Sciatic nerve (tissue), 2 donors: Measurements from ENCODE around the gene NUP155. TPM values are rescaled to one million over a fixed set of nuclear protein-coding genes. Genes with fewer than 3 reads are reported as not detected.
"Not testable (repeated sequence)": the region's sequence is repeated elsewhere in the genome, so short reads cannot be mapped to it uniquely, and the experiment has no call there.

Experiments
- ATAC-seq: fragments of 200-7000 bp; cut with Tn5 transposase; one replicate; pipeline ENCODE4 v1.9.1; 2020; ENCODE audit warnings: mild to moderate bottlenecking, moderate library complexity
- DNase-seq: peaks from one replicate; pipeline ENCODE4 v3.0.0-alpha.2; 2020; ENCODE audit warnings: low spot score
- intact Hi-C: fragments of 100-400 bp; cut with DNase I; formaldehyde crosslinking; loops from one replicate; pipeline ENCODE4 v1.14.2; 2022
- total RNA-seq: library from RNA; stranded (reverse); fragmentation: NEBNext Ultra II Directional; extraction: Animal tissue kit (Norgen Biotek cat#: 25700); gene quantifications from one replicate; pipeline ENCODE4 v1.2.1, GENCODE V29; 2021
- donor health status: DM: no; HTN: no; CAD: no.
- donor health status: DM: no; HTN: no; CAD: no.

Gene NUP155
- 23.1 TPM for total RNA-seq

DNA sequence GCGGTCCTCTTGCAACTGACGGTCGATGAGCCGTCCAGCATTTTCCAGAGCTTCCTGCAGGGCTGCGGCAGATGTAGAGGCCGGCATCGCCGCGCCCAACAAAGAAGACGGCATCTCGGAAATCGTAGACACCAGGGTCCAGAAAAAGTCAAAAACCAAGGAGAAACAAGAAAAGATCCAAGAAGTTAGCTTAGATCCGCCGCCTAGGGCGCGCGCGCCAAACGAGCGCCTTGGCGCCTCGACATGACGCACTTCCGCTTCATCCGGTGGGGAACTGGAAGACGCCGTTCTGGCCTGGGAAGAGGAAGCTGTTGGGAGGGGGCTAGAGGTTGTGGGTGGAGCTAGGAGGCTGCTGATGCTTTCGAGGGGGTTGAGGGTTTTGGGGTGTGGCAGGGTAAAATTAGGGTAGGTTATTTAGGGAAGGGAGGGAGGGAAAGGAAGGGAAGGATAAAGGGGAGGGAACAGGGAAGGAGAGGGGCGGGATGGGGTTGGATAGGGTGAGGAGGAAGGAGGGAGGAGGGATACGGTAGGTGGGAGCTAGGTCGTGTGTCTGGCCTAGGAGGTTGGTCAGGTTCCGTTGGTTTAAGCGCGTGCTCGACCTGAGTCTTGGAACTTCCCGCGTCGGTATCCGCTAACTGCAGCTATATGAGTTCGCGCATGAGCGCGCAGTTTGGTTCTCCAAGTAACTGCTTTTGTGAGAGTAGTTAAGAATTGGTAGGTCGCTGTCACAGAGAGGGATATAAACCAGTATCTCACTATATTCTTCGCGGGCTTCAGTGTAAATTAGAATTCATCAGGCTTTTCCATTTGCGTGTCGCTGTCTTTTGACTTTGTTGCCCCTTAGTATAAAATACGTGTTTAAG is at the start of gene NUP155:
Gene NUP155 (minus strand): TSS at position 243 of the 863 bp plus-strand sequence. CDS start 129 bp downstream, at position 114.
- ATAC-seq (peak; percentile 100), DNase-seq (peak; percentile 94)
- intact Hi-C loops: no loop called here

DNA sequence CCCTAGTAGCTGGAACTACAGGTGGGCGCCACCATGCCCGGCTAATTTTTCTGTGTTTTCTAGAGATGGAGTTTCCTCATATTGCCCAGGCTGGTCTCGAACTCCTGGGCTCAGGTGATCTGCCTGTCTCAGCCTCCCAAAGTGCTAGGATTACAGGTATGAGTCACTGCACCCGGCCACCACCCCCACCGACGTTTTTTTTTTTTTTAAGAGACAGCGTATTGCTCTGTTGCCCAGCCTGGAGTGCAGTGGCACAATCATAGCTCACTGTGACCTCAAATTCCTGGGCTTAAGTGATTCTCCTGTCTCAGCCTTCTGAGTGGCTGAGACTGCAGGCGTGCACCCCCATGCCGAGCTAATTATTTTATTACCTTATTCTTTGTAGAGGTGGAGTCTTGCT is 46.4 kb upstream of the NUP155 start:
- intact Hi-C loops: no loop called here
- DNase-seq (no peak), ATAC-seq (no peak)

GRCh38 chr5:37415456-37415855 is 44.5 kb upstream of the NUP155 start:
- intact Hi-C loops, DNase-seq, ATAC-seq: not testable (repeated sequence)

- intact Hi-C loops: no loop called here
- no peak for ATAC-seq
- DNase-seq: no peak
These were observed 41.6 kb upstream of the NUP155 start for GRCh38 chr5:37412515-37412914.

DNA sequence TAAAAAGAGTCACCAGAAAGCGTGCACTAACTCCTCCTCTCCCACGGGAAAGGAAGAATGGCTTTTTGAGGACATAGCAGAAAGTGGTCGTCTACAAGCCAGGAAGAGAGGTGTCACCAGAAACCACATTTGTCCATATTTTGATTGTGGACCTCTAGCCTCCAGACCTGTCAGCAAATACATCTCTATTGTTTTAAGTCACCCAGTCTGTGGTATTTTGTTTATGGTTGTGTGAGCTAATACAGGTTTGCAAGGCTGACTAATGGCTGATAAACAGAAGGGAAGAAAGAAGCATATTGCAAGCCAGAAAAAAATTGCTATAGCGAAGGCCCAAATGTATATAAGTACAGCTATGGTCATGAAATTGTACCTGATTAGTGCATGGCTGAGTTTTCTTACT is 29.6 kb upstream of the NUP155 start:
- DNase-seq (no peak), ATAC-seq (no peak)
- intact Hi-C loops: no loop called here

DNA sequence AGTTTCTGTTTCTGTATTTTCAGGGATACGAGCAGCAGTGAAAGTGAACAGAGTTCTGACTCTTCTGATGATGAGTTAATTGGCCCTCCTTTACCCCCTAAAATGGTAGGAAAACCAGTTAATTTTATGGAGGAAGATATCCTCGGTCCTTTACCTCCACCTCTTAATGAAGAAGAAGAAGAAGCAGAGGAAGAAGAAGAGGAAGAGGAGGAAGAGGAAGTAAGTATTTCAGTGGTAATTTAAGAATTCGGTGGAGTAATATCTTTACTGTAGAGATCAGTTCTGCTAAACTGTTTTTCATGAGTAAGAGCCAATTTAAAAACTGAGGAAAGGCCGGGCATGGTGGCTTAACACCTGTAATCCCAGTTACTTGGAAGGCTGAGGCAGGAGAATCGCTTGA is 25.4 kb upstream of the NUP155 start:
- no peak for DNase-seq
- ATAC-seq: no peak
- intact Hi-C loops: no loop called here

- DNase-seq (no peak), ATAC-seq (no peak)
- intact Hi-C loops: no loop called here
These were observed 20.7 kb upstream of the NUP155 start for GRCh38 chr5:37391591-37391990.

DNA sequence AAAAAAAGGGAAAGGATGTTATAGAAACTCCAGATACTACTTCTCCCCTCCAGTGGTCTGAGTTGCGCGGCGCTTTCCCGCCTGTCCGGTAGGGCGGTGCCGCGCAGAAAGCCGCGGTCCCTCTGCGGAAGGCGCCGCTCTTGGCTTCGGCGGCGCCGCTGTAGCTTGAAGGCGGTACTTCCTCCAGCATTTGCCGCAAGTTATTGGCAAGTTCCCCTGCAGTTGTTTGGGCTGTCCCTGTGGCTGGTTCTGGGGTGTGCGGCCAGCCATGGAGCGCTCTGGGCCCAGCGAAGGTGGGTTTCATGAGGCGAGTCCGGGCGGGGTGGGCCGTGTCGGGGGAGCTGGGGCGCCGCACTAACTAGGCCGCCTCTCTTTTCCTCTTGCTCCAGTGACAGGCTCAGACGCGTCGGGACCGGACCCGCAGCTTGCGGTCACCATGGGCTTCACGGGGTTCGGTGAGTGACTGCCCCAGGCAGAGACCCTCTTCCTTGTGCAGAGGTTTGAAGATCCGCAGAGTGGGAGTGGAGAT is 8.3 kb upstream of the NUP155 start, which contains the start of gene WDR70:
Gene WDR70 (plus strand): TSS at position 219 of the 529 bp plus-strand sequence. CDS start 50 bp downstream, at position 269.
- DNase-seq (peak; percentile 90), ATAC-seq (peak; percentile 99)
- intact Hi-C loops: not testable (repeated sequence)

- intact Hi-C loops, ATAC-seq, DNase-seq: not testable (repeated sequence)
These were observed 7.2 kb upstream of the NUP155 start for GRCh38 chr5:37378066-37378465.

GRCh38 chr5:37375091-37375490 is 4.2 kb upstream of the NUP155 start:
- intact Hi-C loops: no loop called here
- no peak for DNase-seq
- no peak for ATAC-seq

- intact Hi-C loops: no loop called here
- no peak for DNase-seq
- no peak for ATAC-seq
These were observed 399 bp downstream of the NUP155 start for GRCh38 chr5:37370550-37370863.

DNA sequence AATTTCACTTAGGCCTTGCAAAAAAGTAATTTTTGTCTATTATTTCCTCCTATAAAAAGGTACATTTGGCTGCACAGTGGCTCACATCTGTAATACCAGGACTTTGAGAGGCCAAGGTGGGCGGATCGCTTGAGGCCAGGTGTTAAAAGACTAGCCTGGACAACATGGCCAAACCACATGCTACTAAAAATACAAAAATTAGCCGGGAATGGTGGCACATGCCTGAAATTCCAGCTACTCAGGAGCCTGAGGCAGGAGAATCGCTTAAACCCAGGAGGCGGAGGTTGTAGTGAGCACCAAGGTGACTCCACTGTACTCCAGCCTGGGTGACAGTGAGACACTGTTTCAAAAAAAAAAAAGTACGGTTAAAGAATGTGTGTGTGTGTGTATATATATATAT is 15.7 kb downstream of the NUP155 start:
- no peak for ATAC-seq
- DNase-seq: no peak
- intact Hi-C loops: no loop called here

- intact Hi-C loops, DNase-seq, ATAC-seq: not testable (repeated sequence)
These were observed 28.2 kb downstream of the NUP155 start for GRCh38 chr5:37342741-37343140.

DNA sequence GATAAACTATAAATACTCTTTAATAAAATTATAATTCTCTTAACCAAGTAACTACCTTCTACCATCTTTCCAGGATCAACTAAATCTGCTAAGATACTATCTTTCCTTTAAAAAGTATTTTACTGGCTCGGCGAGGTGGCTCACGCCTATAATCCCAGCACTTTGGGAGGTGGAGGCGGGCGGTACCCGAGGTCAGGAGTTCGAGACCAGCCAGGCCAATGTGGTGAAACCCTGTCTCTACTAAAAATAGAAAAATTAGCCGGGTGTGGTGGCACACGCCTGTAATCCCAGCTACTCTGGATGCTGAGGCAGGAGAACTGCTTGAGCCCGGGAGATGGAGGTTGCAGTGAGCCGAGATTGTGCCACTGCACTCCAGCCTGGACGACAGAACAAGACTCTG is 36.2 kb downstream of the NUP155 start:
- DNase-seq, intact Hi-C loops, ATAC-seq: not testable (repeated sequence)

DNA sequence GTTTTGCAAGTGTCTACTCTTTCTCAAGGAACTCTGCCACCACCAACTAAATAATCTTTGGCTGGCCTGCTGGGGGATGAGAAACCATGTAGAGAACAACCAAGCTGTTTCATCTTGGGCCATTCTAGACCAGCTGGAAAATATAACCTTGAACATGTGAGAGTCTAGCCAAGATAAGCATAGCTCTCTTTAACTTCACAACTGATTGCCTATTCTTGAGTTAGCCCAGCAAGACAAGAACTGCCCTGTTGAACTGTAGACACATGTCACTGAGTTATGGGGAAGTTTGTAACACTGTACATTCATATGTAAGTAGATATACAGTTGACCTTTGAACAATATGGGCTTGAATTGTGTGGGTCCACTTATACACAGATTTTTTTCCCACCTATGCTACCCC is 44.4 kb downstream of the NUP155 start:
- DNase-seq (no peak), ATAC-seq (no peak)
- intact Hi-C loops: no loop called here

DNA sequence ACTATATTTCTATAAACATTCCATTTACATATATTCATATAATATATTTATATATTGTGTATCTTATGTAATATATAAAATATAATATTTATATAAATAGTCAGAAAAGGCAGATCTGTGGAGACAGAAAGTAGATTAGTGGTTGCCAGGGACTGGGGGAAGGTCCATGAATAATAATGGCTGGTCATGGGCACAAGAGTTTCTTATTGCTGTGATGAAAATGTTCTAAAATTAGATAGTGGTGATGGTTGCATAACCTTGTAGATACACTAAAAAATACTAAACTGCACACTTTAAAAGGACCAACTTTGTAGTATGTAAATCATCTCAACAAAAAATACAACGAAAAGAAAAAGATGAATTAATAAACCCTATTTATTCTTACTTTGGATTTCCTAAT is 47.3 kb downstream of the NUP155 start:
- ATAC-seq (no peak), DNase-seq (no peak)
- intact Hi-C loops: no loop called here

DNA sequence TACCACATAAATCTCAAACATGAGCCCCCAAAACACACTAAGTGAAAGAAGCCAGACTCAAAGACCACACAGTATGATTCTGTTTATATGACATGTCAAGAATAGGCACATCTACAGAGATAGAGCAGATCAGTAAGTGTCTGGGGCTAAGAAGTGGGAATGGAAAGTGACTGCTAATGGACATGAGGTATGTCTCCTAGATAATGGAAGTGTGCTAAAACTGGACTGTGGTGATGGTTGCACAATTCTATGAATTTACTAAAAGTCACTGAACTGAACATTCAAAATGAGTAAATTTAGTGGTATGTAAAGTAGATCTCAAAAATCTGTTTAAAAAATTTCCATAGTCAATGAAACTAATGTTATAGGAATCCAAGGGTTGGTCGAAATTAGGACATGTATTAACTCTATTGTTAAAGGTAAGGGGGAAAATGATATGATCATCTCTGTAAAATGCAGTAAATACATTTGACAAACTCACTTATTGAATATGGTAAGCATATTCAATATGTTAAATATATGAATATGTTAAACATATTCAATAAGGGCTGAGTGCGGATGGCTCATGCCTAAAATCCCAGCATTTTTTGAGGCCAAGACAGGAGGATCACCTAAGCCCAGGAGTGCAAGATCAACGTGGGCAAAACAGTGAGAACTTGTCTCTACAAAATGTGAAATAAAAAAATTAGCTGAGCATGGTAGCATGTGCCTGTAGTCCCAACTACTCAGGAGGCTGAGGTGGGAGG is 51.7 kb downstream of the NUP155 start:
- intact Hi-C loops: no loop called here
- ATAC-seq: no peak
- no peak for DNase-seq

DNA sequence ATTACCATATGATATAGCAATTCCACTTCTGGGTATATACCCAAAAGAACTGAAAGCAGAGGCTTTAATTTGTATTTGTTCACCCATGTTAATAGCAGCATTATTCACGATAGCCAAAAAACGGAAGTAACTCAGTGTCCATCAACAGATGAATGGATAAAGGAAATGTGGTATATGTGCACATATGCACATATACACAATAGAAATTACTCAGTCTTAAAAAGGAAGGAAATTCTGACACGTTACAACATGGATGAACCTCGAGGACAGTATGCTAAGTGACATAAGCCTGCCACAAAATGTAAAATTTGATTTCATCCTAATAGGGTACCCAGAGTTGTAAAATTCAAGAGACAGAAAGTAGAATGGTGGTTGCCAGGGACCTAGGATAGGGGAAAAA is 54.9 kb downstream of the NUP155 start:
- ATAC-seq (no peak), DNase-seq (no peak)
- intact Hi-C loops: no loop called here

DNA sequence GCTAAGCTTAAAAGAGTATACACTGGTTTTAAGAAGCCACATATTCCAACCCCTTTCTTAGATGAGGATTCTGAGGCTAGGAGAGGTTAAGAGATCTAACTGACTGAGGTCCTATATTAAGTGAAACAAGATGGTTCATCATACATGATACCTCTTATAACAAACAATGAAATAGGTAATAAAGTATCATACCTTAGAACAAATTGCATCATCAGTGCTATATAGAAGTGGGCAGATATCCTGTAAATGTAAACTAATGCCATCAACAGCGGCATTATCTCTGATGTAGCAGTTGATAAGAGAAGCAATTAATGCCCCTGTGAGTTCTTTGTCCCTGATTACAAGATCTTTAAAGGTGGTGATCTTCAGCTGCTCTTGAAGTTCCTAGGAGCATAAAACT is 60.5 kb downstream of the NUP155 start:
- ATAC-seq (no peak), DNase-seq (no peak)
- intact Hi-C loops: no loop called here

DNA sequence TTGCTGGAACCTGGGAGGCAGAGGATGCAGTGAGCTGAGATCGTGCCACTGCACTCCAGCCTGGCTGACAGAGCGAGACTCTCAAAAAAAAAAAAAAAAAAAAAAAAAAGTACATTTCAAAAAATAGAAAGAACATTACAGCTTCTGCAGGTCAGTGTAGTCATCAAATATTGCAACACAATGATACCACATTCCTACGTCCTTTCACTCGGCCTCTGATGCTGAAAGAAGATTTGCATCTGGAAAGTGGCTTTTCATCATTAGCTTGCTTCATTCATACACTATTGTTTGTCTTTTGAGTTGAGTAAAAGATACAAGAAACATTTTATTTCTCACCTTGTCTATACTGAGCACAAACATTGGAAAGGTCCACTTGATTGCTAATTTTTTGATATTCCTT is 62.1 kb downstream of the NUP155 start:
- intact Hi-C loops: no loop called here
- ATAC-seq (no peak), DNase-seq (no peak)
